HL-60 (cell line): Measurements from ENCODE around the gene ALK.

ENCODE experiments used
- DNase-seq, 2 experiments: peaks; one replicate each; pipeline ENCODE4 v3.0.0-alpha.2; 2010 to 2020; ENCODE audit warnings: low read depth in 1 of 2, low spot score in 1 of 2
- H3K27ac ChIP-seq: fragments of 250-450 bp; sonication (Bioruptor Pico); replicated peaks from 2 replicates; pipeline ENCODE4 v1.5.1; 2020; ENCODE audit warnings: mild to moderate bottlenecking, moderate library complexity
- H3K27me3 ChIP-seq: fragments of 250-450 bp; sonication (Bioruptor Pico); 2 replicates; pipeline ENCODE4 v1.5.1; 2021; ENCODE audit warnings: mild to moderate bottlenecking, moderate library complexity; ENCODE audit not compliant: insufficient read depth, poor library complexity, severe bottlenecking
- H3K4me3 ChIP-seq: replicated peaks from 2 replicates; pipeline ENCODE4 v1.5.1; 2011; ENCODE audit warnings: mild to moderate bottlenecking, control low read depth, low read length; ENCODE audit not compliant: insufficient read depth
- CTCF ChIP-seq: IDR thresholded peaks from one replicate; pipeline ENCODE4 v1.5.1; 2011; ENCODE audit warnings: low read length, control low read depth, inconsistent platforms; ENCODE audit not compliant: insufficient read depth
- GABPA ChIP-seq: IDR thresholded peaks from 2 replicates; pipeline ENCODE4 v1.6.1; 2012; ENCODE audit warnings: low read depth
- POLR2AphosphoS5 ChIP-seq: IDR thresholded peaks from 2 replicates; pipeline ENCODE4 v1.6.1; 2012; ENCODE audit warnings: low read depth
- REST ChIP-seq: IDR thresholded peaks from 2 replicates; pipeline ENCODE4 v1.6.1; 2012; ENCODE audit warnings: low read depth; ENCODE audit not compliant: insufficient replicate concordance
- SPI1 ChIP-seq: IDR thresholded peaks from 2 replicates; pipeline ENCODE4 v1.6.1; 2012; ENCODE audit warnings: low read depth, mild to moderate bottlenecking, borderline replicate concordance

Gene ALK

GRCh38 chr2:29558097-29558496, 363.3 kb downstream of the ALK start:
- DNase-seq, result no peak
- H3K4me3 ChIP-seq, result no peak overlapping the region
- H3K27ac ChIP-seq, result no peak overlapping the region
- peaks cover 2% of the 10 kb centered on the region for H3K27me3 ChIP-seq
- TF ChIP-seq REST (no peak), POLR2AphosphoS5 (no peak), CTCF (no peak), SPI1 (no peak), GABPA (no peak)

- DNase-seq, result no peak
- H3K27ac ChIP-seq, result no peak overlapping the region
- no peak for TF ChIP-seq SPI1
- TF ChIP-seq POLR2AphosphoS5, result no peak
- TF ChIP-seq REST, result no peak
- TF ChIP-seq CTCF, result no peak
- TF ChIP-seq GABPA, result no peak
- no peak overlapping the region for H3K4me3 ChIP-seq
- H3K27me3 ChIP-seq, result no peaks in the 10 kb centered on the region
Observed at GRCh38 chr2:29557268-29557667, 364.1 kb downstream of the ALK start.

- no peak for DNase-seq
- TF ChIP-seq REST, result no peak
- TF ChIP-seq SPI1, result no peak
- no peak for TF ChIP-seq CTCF
- no peak for TF ChIP-seq GABPA
- no peak for TF ChIP-seq POLR2AphosphoS5
- Histone ChIP-seq H3K27me3 (peaks cover under 1% of the 10 kb centered on the region), H3K27ac (no peak overlapping the region), H3K4me3 (no peak overlapping the region)
Observed at GRCh38 chr2:29549069-29549380, 372.4 kb downstream of the ALK start.
